Activated naive CD4-positive, alpha-beta T cell treated with anti-CD3 and anti-CD28 coated beads, Interleukin-2, amount 10 ng/mL, durations not matched to agents 7 days and 5 days (primary cell): ENCODE data around the gene GBP1.
"Not testable (repeated sequence)": the region's sequence is repeated elsewhere in the genome, so short reads cannot be mapped to it uniquely, and the experiment has no call there.

ENCODE experiments used
- CTCF ChIA-PET: fragments of 350-600 bp; sonication (Branson Sonifier 250); formaldehyde crosslinking; loops from one replicate; lab custom pipeline; 2021; ENCODE audit warnings: antibody characterized with exemption; lab: Charles Lee
- DNase-seq: peaks from one replicate; pipeline ENCODE4 v3.0.0-alpha.2; 2020
- H3K27ac Mint-ChIP-seq: one replicate; pipeline ENCODE4 v1.8.0; 2021; ENCODE audit warnings: mild to moderate bottlenecking, moderate library complexity, mixed read lengths
- H3K27me3 Mint-ChIP-seq: one replicate; pipeline ENCODE4 v1.8.0; 2021; ENCODE audit warnings: mild to moderate bottlenecking, mixed read lengths
- H3K36me3 Mint-ChIP-seq: one replicate; pipeline ENCODE4 v1.8.0; 2021; ENCODE audit warnings: mixed read lengths
- H3K4me1 Mint-ChIP-seq: one replicate; pipeline ENCODE4 v1.8.0; 2021; ENCODE audit warnings: mixed read lengths
- H3K4me3 Mint-ChIP-seq: one replicate; pipeline ENCODE4 v1.8.0; 2021; ENCODE audit warnings: mild to moderate bottlenecking, moderate library complexity, mixed read lengths
- H3K9me3 Mint-ChIP-seq: one replicate; pipeline ENCODE4 v1.8.0; 2021; ENCODE audit warnings: mixed read lengths

GBP1 gene

DNA sequence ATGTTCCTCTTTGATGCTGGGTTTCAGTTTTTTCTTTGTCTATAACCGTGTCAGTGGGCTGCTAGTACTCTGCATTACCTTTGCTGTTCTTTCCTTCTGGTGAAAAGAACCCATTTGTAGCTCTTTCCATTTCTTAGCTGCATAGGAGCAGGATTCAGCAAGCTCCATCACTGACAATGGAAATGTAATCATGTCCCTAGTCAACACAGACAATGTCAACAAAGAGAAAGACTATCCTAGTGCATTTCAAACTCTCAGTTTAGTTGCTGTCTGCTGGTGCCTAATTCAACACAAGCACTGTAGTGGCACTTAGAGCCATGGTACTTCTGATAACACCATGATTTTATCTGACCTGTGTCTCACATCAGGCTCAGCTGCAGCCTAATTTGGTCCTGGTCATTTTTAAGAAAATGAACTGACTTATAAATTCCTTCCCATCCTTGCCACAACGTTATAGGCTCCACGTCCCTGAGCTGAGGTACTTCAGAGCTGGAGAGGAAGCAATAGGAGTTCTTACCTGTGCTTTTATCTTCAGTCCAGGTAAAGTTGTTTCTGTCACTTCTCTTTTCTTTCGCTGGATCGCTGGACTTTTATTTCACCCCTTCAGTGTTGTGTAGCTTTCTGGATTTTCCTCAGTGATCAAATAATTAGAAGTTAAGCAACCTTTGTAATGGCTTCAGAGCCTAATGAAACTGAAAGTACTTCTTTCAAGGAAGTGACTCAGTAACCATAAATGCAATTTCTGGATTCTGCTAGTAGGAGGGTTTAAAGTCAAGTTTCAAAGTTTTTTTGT, 42.6 kb downstream of the GBP1 start, which contains the start of gene GBP3:
TSS of gene GBP3 (minus strand) at position 700 of the 793 bp plus-strand sequence. CDS start 2,145 bp downstream, outside the sequence.
- Mint-ChIP-seq H3K27ac (peak within 1 kb of the TSS; percentile 87), H3K27me3 (peaks cover 4% of the 10 kb centered on the region), H3K4me3 (peak within 1 kb of the TSS; percentile 85), H3K9me3 (peaks cover 14% of the 10 kb centered on the region), H3K4me1 (peaks cover 50% of the 10 kb centered on the region), H3K36me3 (peaks cover 59% of the 10 kb centered on the region)
- CTCF ChIA-PET = interaction anchor here (0.9 to 1.5 kb wide), 6 partner anchors 13 to 433 kb away, joined by 3 to 5 read pairs (median 4); partner anchors contain the start of gene GBP1
- peak; percentile 27 for DNase-seq

DNA sequence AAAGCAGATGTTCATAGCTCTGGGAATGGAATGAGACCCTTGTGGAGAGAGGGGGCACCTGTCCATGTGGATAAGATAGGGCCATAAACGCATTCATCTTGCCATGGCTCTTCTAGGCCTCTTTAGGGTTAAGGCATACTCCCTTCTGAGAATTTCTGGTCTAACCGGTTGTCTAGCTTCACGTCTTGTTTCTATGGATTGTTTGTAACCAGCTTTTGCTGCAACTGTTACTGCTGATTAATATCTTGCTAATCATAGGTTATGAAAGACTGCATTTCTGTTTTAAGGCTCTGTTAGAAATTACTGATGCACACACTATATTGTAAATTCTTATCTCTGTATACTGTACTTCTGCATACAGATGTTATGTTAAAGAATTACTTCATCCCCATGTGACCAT, 46.7 kb downstream of the GBP1 start:
- H3K27me3 Mint-ChIP-seq, CTCF ChIA-PET, H3K9me3 Mint-ChIP-seq, H3K4me3 Mint-ChIP-seq, H3K27ac Mint-ChIP-seq, DNase-seq: not testable (repeated sequence)
- H3K36me3 Mint-ChIP-seq = peaks cover 81% of the 10 kb centered on the region
- peaks cover 54% of the 10 kb centered on the region for H3K4me1 Mint-ChIP-seq

DNA sequence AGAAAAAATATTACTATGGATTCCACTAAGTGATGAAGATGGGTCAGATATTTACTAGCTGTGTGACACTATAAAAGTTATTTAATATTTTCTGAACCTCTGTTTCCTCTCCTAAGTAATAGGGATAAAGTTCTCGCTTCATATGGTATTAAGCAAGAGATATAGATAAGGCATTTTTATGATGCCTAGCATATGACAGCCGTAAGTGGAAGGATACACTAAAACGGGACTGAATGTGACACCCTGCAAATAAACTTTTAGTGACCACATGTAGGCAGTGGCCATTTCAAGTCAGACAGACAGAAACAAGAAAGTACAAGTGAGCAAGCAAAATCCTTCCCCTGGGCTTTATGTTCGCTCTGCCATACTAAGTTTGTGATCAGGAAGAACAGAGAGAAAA, 56.5 kb downstream of the GBP1 start:
- peaks cover 5% of the 10 kb centered on the region for H3K27me3 Mint-ChIP-seq
- H3K9me3 Mint-ChIP-seq = peaks cover 23% of the 10 kb centered on the region
- no peak overlapping the region for H3K27ac Mint-ChIP-seq
- H3K36me3 Mint-ChIP-seq = peaks cover 85% of the 10 kb centered on the region
- DNase-seq = no peak
- peaks cover 17% of the 10 kb centered on the region for H3K4me1 Mint-ChIP-seq
- CTCF ChIA-PET = interaction anchor here (0.8 to 1.0 kb wide), 2 partner anchors 12 to 13 kb away, joined by 3 read pairs; no protein-coding TSS in a partner anchor
- H3K4me3 Mint-ChIP-seq = no peak overlapping the region

DNA sequence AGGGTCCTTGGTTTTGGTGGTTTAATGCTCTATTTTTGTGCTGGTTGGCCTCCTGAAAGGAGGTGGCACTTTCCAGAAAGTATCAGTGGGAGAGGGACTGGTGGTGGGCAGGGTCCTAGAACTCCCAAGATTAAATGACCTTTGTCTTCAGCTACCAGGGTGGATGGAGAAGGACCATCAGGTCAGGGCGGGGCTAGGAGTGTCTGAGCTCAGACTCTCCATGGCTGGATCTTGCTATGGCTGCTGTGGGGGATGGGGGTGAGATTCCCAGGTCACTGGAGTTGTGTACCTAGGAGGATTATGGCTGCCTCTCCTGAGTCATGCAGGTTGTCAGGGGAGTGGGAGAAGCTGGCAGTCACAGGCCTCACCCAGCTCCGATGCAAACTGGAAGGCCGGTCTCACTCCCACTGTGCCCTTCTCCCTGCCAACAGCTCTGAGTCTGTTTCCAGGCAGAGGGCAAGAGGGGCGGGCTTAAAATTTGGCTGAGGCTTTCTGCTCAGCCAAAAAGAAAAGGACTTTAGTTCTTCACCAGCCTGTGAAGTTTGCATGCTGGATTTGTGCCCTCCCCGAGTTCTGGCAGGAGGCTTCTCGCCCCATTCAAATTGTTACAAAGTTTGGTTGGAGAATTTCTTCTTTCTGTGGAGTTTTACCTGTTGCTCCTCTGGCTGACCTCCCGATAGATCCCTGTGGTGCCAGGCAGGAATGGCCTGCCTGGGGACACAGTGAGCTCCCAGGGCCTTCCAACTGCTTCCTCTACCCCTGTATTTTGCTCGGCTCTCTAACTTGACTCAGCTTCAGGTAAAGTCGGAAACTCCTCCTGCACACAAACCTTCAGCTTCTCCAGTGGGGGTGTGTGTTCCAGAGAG, 59.5 kb downstream of the GBP1 start:
- no peak overlapping the region for H3K4me3 Mint-ChIP-seq

More for the DNA sequence above, 59.5 kb downstream of the GBP1 start:
- CTCF ChIA-PET = no interaction called here
- no peak overlapping the region for H3K27ac Mint-ChIP-seq
- DNase-seq = no peak
- H3K9me3 Mint-ChIP-seq = peaks cover 35% of the 10 kb centered on the region
- peaks cover 42% of the 10 kb centered on the region for H3K4me1 Mint-ChIP-seq
- peaks cover 70% of the 10 kb centered on the region for H3K36me3 Mint-ChIP-seq
- H3K27me3 Mint-ChIP-seq = peaks cover 5% of the 10 kb centered on the region
